NCI-H2029 (cell line): ENCODE data around the gene MTHFD1L.
A peak's percentile ranks its signal among the peaks of the same experiment; 100 is the strongest.

ENCODE experiments used
- DNase-seq: peaks from one replicate; lab custom pipeline; 2025; lab: John Stamatoyannopoulos, UW

The MTHFD1L gene

DNA sequence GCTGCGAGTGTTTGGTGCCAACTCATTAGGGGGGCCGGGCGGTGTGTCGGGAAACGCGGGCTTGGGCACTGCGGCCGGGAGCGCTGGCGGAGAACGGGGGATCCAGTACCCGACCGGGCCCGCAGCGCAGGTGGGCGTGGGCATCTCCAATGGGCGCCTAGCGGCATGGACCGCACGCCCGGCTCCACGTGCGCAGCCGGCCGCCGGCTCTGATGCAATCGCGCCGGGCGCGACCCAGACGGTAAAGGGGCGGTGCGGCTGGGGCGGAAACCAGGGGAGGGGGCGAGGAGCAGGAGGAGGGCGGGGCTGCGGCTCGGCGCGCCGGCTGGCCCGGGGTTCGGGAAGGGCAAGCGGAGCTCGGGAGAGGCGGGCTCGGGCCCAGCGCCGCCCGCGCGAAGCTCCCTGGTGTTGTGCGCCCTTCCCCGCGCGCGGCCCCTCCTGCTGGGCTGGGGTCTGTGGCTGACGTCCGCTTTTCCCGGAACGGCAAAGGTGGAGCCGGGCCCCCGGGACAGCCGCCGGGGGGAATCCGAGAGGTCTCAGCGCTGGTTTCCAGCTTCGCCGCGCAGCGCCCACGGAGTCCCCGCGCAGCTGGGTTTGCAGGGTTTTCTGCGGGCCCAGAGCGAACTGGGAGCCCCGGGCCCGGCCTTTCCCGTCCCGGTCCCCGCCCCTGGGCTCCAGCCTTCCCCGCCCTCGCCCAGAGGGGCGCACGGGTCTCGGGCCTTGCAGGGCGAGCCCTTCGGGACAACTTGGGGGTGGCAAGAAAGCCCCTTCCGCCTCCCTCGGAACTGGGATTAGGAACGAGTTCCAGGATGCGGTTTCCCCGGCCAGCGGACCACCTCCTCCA lies 867 bp downstream of the MTHFD1L start:
- peak; percentile 30 for DNase-seq

DNA sequence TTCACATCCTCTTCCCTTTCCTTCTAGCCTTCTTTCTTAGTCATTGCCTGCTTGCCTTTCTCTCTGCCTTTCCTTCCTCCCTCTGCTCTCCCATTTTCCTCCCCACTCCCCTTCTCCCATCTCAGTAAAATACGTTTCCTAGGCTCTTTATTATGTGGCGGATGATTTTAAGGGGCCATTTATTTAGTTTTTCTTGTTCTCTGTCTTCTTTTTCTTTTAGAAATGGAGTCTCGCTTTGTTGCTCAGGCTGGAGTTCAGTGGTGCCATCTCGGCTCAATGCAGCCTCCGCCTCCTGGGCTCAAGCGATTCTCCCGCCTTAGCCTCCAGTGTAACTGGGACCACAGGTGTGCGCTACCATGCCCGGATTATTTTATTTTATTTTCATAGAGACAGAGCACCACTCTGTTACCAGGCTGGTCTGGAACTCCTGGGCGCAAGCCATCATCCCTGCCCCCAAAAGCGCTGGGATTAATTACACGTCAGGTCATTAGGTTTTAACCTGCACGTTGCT lies 1.5 kb downstream of the MTHFD1L start:
- DNase-seq = no peak

DNA sequence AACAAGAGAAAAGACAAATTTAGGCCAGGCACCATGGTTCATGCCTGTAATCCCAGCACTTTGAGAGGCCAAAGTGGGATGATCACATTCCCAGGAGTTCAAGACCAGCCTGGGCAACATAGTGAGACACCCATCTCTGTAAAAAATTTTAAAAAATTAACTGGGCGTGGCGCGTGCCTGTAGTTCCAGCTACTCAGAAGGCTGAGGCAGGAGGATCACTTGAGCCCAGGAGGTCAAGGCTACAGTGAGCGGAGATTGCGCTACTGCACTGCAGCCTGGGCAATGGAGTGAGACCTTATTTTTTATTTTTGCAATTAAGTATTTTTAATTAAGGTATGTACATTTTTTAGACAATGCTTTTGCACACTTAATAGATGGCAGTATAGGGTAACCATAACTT lies 3.3 kb downstream of the MTHFD1L start:
- DNase-seq = no peak

DNA sequence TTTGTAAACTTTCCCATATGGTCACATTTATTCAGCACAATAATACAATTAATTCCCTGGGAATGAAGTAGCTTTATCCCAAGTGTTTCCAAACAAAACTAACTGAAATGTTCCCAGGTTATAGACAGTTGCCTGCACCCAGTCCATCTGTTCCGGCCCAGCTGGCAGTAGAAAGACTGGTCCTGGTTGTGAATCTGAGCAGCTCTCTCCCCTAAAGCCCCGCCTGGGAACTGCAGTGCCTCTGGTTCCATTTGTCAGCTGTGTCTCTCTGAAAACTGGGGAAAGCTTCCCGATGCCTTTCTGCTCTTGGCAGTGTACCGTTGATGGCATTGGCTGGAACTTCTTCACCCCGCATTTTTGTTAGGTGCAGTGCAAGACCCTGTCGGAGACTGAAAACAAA lies 8.7 kb downstream of the MTHFD1L start:
- no peak for DNase-seq

DNA sequence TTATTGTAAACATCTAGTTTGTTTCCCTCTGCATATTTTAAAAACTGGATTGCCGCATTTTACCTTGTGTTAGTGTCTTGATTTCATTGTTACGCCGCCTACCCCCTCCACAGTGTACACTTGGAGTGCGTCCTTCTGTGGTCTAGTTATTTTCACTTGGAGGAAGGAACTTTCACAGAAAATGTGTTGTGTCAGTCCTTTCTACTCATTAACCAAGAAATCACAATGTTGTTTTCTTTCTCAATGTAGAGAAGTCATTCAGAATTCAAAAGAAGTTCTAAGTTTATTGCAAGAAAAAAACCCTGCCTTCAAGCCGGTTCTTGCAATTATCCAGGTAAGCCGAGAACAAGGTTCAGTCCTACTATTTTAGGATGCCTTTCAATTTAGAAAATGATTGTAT lies 10.3 kb downstream of the MTHFD1L start:
- DNase-seq = no peak

DNA sequence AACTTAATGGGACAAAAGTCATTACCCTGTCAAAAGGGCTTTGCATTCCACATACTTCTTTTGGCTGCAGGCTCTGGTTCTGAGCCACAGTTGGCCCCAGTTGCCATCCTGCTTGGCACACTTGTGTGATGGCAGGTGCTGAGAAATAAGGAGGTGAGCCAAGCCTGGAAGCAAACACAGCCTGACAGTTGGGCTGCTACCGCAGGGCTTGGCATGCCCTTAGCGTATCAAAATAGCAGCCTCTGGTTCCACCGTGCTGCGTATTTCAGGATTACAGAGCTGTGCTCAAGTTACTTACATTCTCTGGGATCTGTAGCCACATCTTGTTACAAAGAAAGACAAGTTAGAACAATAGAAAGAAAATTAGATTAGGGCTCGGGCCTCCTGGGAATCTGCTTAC lies 11.1 kb downstream of the MTHFD1L start:
- DNase-seq = peak; percentile 59

DNA sequence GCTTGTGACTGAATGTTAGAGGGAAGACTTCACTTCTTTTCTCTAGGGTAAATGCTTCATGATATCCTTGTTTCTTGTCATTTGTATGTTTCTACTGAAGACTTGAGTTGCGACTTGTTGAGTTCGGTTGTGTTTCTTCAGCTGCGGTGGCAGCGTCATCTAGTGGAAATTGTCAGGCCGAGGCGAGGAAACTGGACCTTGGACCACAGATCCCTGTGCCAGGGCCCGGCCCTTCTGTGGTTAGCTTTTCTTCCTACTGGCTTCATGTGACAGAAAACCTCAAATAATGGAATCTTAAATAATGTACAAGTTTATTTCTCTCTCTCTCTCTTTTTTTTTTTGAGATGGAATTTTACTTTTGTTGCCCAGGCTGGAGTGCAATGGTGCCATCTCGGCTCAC lies 12.4 kb downstream of the MTHFD1L start:
- DNase-seq = no peak

DNA sequence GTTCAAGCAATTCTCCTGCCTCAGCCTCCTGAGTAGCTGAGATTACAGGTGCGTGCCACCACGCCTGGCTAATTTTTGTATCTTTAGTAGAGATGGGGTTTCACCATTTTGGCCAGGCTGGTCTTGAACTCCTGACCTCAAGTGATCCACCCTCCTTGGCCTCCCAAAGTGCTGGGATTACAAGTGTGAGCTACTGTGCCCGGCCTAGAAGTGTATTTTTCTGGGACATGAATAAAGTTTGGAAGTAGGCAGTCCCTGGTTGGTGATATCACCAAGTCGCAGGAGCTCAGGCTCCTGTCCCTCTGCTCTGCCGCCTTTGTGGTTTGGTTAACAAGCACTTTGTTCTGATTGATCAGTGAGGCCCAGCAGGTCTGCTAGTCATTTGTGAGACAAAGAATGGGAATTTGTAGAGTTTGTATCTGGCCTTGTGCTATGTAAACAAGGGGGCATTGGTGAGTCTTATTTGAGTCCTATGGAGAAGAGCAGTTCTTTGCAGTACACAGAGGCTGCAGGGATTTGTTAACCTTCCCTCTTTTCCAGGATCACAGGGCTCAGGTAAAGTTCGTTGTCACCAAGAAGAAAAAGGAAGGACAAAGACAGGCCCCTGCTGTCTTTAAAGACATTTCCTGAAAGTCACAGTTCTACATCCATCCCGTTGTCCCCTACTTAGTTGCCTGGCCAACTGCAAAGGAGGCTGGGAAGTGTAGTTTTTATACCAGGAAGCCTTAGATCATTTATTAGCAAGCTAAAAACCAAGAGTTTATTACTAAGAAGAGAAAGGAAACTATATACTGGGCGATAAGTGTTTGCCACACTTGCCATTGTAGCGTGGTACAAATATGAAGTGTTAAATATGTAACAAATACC lies 13.1 kb downstream of the MTHFD1L start:
- DNase-seq = no peak

DNA sequence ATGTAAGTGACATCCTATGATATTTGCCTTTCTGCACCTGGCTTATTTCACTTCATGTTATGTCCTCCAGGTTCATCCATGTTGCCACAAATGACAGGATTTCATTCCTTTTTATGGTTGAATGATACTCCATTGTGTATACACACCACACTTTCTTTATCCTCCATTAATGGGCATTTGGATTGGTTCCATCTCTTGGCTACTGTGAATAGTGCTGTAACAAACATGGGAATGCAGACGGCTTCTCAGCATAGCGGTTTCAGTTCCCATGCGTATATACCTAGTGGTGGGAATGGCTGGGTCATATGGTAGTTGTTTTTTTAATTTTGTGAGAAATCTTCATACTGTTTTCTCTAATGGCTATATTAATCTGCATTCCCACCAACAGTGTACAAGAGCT lies 14.8 kb downstream of the MTHFD1L start:
- DNase-seq = peak; percentile 85

DNA sequence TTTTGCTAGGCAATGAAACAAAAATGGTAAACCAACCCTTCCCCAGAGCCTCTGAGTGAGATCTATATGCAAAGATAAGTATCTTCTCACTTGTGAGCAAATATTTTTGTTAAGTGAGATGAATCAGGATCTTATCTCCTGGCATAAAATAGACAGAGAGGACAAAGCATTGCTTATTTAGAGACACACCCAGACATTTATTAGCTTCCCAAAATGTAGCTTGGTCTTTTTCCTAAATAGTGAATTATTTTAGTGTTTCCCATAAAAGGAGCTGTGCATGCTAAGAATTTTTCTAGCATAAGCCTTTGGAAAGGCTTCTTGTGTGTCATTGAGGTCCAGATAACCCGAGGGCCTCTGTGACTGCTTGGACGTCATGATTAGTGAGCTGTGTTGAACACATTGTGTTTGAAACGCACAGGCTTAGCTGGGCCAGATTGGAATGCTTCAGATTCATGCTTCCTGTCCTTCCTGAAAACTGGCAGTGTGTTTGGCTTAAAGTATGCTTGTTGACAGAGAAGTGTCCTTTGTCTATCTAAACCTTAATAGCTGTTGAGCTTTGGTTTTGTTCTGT lies 16.5 kb downstream of the MTHFD1L start:
- peak; percentile 25 for DNase-seq

DNA sequence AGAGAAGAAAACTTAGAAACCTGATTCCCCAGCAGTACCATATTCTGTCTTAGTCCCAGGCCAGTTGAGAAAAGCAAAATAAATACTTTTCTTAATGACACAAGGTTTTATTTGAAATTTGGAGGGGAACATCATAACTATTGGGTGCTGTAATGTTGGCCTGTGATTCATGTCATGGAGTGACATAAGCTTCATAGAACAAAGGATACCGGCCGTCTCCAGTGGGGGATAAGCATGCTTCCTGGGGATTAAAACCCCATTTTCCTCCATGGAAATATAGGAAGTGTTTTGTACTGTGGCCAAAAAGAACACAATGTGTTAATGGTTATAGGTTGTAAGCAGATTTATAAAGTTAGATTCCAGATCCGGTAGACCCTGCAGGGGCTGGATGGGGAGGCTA lies 18.0 kb downstream of the MTHFD1L start:
- DNase-seq = no peak

DNA sequence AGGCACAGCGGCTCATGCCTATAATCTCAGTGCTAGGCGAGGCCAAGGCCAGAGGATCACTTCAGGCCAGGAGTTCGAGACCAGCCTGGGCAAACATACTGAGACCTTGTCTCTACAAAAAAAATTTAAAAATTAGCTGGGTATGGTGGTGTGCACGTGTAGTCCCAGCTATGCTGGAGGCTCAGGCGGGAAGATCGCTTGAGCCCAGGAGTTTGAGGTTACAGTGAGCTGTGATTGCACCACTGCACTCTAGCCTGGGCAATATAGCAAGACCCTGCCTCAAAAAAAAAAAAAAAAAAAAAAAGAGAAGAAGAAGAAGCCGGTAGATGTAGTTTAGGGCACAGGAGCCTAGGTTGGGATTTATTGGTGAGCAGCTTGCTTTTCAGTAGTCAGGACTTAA lies 20.7 kb downstream of the MTHFD1L start:
- no peak for DNase-seq

DNA sequence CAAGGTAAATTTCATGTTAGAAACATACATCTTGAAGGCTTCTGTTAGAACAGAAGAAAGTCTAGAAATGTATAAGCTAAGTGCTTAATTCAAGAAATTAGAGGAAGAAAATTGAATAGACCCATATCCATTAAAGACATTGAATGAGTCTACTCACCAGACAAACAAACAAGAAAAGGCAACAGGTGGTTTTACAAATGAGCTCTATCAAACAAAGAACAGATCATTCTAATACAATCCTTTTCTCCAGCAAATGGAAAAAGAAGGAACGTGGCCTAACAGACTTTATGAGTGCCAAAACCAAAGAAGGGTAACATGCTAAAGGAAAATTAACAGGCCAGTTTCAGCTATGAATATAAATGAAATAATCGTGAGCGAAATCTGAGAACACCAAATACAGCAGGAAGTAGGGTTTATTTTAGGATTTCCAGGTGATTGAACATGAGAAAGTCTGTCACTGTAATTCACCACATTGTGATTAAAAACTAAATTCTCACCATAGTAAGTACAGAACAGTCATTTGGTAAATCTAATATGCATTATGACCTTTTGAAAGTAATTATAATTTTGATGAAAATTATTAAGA lies 22.6 kb downstream of the MTHFD1L start:
- no peak for DNase-seq

DNA sequence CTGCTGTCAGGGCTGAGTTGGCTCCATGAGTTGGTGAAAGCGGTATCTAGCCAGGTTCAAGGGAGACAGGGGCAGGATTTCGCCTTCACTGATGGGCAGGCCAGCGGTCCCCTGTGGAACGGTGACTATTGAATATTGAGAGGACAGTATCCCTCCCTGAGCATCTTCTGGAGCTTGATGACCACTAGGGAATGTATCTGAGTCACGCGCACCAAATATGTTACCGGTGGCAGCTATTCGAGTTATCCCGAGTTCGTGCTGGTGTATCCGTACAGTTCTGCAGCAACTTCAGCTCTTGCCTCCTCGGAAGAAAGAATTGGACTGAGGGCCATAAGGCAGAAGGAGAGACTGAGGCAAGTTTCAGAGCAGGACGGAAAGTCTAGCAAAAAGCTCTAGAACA lies 24.8 kb downstream of the MTHFD1L start:
- no peak for DNase-seq

DNA sequence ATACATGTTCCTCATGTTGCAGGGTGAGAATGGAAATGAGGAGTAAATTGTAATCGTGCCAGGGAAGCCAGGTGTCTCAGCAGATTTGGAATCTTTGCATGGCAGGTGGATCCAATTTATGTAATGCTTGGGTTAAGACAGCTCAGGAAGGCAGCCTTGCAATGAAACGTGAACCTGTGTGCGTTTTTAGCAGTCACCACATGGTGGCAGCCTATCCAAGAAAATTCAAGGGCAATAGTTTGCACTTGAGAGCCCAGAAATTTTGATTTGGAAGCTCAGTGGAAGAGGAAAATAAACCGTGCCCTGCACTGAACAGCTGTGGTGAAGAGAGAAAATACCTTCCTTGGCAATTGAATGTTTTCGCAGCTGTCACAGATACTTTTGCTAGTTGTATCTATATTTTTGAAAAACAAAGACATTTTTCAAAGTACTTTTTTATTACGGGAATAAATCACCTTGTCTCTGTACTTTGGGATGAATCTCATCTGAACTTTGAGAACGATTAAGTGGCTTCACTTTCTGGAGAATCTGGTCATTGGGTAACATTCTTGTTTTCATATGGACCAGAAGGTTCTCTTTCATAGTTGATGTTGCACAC lies 26.5 kb downstream of the MTHFD1L start:
- DNase-seq = peak; percentile 50

DNA sequence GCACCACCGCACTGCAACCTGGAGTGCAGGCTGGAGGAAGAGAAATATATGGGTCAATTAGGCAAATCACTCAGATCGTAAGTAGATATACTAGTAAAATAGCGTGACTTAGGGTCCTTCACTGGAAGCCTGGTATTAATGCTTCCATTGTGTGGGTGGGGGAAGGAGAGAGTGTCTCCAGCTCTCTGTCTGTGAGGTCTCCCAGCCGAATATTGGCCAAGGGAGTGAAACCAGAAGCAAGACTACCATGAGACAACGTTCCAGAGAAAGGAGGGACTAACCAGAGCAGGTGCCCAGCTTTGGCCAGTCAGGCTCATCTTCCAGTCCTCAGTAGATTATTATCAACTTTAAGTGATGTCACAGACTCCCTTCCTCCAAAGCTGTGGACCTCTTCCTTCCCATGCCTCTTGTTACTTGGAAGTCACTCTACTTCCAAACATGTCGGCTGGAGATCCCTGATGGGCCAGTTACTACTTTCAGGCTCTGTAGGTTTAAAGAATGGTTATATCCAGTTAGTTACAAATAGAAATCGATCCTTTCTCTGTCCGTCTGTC lies 28.8 kb downstream of the MTHFD1L start:
- DNase-seq = no peak

DNA sequence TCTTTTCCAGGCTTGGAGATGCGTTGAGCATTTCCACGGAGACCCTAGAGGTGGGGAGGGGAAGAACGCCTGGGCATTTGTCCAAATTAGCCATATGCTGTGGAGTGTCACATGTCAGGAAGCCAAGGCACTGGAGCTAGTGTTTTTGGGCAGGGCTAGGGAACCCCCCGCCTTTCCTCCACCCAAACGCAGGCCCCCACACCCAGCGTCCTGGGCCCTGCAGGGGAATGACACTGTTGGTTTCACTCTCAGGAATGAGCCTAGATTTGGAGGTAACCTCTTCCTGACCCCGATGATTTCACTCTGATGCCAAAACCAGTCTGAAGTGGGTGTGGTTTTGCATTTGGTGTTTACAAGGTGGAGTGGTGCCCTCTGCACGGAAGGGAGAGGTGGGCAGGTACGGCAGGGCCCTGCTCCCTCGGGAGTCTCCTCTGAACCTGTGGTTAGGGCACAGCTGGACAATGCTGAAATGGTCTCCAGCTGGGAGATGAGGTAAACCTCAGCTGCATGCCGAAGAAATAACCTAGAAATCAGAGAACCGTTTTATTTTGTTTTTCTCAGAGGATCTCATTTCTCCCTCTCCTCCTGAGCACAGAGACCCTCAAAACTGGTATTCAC lies 29.5 kb downstream of the MTHFD1L start:
- DNase-seq = peak; percentile 25

DNA sequence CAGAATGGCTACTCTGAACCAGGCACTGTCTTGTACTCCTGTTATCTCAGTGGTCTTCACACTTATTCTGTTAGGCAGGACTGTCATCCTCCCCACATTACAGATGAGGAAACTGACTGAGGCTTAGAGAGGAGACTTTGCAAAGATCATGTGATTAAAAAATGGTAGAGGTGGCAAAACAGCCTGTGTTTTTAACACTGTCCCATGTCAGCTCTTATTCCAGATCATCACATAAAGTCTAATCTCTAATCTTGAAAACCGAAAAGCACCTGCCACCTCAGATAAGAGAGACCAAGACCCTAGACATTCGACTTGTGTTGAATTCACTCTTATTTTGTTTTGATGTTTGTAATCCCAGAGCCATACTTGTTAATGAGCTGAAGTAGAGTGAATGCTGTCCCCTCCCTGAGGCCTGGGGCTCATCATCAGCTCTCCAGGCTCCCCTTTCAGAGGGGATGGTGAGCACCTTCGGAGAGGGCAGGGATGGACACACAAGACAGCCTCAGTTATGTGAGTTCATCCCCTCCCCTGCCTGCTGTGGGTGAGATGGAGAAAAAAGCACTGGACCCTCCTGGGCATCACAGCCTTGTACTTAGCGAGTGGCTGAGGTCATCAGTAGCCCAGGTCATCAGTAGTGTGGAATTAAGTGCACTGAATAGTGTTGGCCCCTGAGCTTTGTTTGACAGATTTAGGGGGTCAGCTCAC lies 30.6 kb downstream of the MTHFD1L start:
- DNase-seq = no peak

DNA sequence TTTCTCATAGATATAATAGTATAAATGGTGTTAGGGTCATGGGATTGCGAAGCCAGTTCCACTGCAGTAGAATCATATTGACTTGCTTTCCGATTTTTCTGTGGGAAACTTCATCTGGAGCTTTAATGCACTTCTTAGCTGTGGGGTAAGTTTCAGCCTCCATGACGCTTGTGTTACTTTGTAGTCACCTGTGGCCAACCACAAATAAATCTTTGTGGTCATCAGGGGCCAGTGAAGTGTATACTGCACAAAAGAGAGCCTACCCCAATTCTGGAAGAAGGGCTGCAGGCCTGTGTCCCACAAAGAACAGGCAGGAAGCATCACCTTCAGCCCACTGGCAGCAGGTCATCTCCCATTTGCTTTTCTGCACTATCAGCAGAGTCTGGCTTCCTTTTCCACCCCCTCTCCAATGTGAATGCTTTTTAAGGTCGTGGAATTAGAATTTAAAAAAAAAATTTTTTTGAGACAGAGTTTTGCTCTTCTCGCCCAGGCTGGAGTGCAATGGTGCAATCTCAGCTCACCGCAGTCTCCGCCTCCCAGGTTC lies 32.0 kb downstream of the MTHFD1L start:
- DNase-seq = no peak
